Erythroblast (primary cell): Measurements from ENCODE around the gene MUC22.

ENCODE experiments used
- GATA1 ChIP-seq: IDR thresholded peaks from 2 replicates; pipeline ENCODE4 v1.6.1; 2011; ENCODE audit warnings: low read depth, mild to moderate bottlenecking, control low read depth, low read length, moderate library complexity
- POLR2A ChIP-seq: IDR thresholded peaks from 2 replicates; pipeline ENCODE4 v1.6.1; 2011; ENCODE audit warnings: mild to moderate bottlenecking, low read length

DNA sequence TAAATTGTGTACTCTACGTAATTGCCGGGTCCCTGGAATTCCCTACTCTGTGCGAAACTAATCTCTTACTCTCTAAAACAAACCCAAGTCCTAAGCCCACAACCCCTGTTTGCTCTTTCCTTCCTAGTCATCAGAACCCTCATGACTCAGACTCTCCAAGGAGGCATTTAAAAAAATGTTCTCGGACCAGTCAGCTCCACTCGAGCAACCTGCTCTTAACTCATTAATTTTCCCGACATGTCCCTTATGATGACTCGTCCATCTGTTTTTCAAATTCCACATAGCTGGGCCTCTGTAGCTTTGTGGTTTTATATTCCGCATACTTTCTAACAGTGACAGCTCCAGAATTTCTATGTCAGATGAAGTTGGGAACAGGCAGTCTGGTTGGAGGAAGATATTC lies 2.6 kb upstream of the MUC22 start:
- TF ChIP-seq POLR2A (no peak), GATA1 (no peak)
